DMS79 treated with DMSO at 0.1 percent for 48 hours (cell line): ENCODE data around the gene KHSRP.

Experiments used
- DNase-seq: peaks from one replicate; lab custom pipeline; 2025; lab: John Stamatoyannopoulos, UW

The KHSRP gene

GRCh38 chr19:6392221-6393073 lies 32.2 kb downstream of the KHSRP start:
- no peak for DNase-seq

- DNase-seq: no peak
Observed at GRCh38 chr19:6387372-6387771, 37.2 kb downstream of the KHSRP start.

- no peak for DNase-seq
Observed at GRCh38 chr19:6384381-6384780, 40.2 kb downstream of the KHSRP start.

GRCh38 chr19:6383188-6383587 lies 41.4 kb downstream of the KHSRP start:
- no peak for DNase-seq

GRCh38 chr19:6381030-6381750 lies 43.4 kb downstream of the KHSRP start:
- no peak for DNase-seq

- DNase-seq: no peak
Observed at GRCh38 chr19:6379744-6380143, 44.9 kb downstream of the KHSRP start.

- no peak for DNase-seq
Observed at GRCh38 chr19:6378486-6378885, 46.1 kb downstream of the KHSRP start.

- DNase-seq: no peak
Observed at GRCh38 chr19:6378041-6378440, 46.6 kb downstream of the KHSRP start.

- DNase-seq: no peak
Observed at GRCh38 chr19:6376512-6377190, 48.0 kb downstream of the KHSRP start.

- DNase-seq: no peak
Observed at GRCh38 chr19:6375411-6376010, 49.1 kb downstream of the KHSRP start, which contains the start of gene PSPN. Gene PSPN (minus strand): TSS chr19:6375933. CDS start chr19:6375849, 84 bp downstream.

GRCh38 chr19:6374711-6375410 lies 49.8 kb downstream of the KHSRP start:
- DNase-seq: no peak

GRCh38 chr19:6374161-6374709 lies 50.4 kb downstream of the KHSRP start:
- no peak for DNase-seq

- DNase-seq: no peak
Observed at GRCh38 chr19:6373813-6374108, 50.9 kb downstream of the KHSRP start.

GRCh38 chr19:6373096-6373812 lies 51.4 kb downstream of the KHSRP start:
- DNase-seq: peak; percentile 95

- DNase-seq: peak; percentile 99
Observed at GRCh38 chr19:6372594-6373095, 52.0 kb downstream of the KHSRP start, which contains the start of gene ALKBH7. Gene ALKBH7 (plus strand): TSS chr19:6372794. CDS start chr19:6372821, 27 bp downstream.

GRCh38 chr19:6364353-6364752 lies 60.3 kb downstream of the KHSRP start:
- no peak for DNase-seq
